Body of pancreas (tissue), 4 donors: Measurements from ENCODE around the gene BCOR. TPM values are rescaled to one million over a fixed set of nuclear protein-coding genes. Genes with fewer than 3 reads are reported as not detected.
A peak's percentile ranks its signal among the peaks of the same experiment; 100 is the strongest.

Experiments
- ATAC-seq: fragments of 150-250 bp; one replicate; pipeline ENCODE4 v1.9.1; 2016
- DNase-seq, 4 donors: peaks; one replicate each; pipeline ENCODE4 v3.0.0-alpha.2; 2019
- H3K27ac ChIP-seq, 4 donors: fragments of 200-600 bp; sonication (generic); 1 replicate in 3 of 4; 2 replicates in 1 of 4; pipeline versions ENCODE4 v1.5.1 to v1.6.1; 2016 to 2019; ENCODE audit warnings: mild to moderate bottlenecking in 1 of 4, mixed read lengths in 1 of 4, moderate library complexity in 1 of 4
- H3K27me3 ChIP-seq, 2 donors: fragments of 200-600 bp; sonication (generic); one replicate each; pipeline ENCODE4 v1.6.0; 2016; ENCODE audit warnings: mild to moderate bottlenecking in 1 of 2
- H3K36me3 ChIP-seq, 2 donors: fragments of 200-600 bp; sonication (generic); replicated peaks in 1 of 2; 2 replicates each; pipeline ENCODE4 v1.5.1; 2016; ENCODE audit warnings: low read depth in 2 of 2; ENCODE audit not compliant: insufficient read depth in 1 of 2
- H3K4me1 ChIP-seq: fragments of 200-600 bp; sonication (generic); one replicate; pipeline ENCODE4 v1.6.0; 2016
- H3K4me3 ChIP-seq, 2 donors: fragments of 200-600 bp; sonication (generic); 1 replicate in 1 of 2; 2 replicates in 1 of 2; pipeline ENCODE4 v1.5.1; 2016 to 2019
- H3K9me3 ChIP-seq, 3 donors: fragments of 200-600 bp; sonication (generic); 1 replicate in 2 of 3; 2 replicates in 1 of 3; pipeline ENCODE4 v1.5.1; 2016
- POLR2A ChIP-seq, 3 donors: fragments of 450-650 bp; IDR thresholded peaks; one replicate each; pipeline ENCODE4 v1.6.1; 2016; ENCODE audit warnings: antibody characterized with exemption in 3 of 3, mild to moderate bottlenecking in 2 of 3
- WGBS, 2 donors: methylation state at CpG; one replicate each; pipeline ENCODE4 v1.1.5; 2017; 5-methylcytosine and 5-hydroxymethylcytosine counted together
- intact Hi-C: fragments of 100-400 bp; cut with DNase I; formaldehyde crosslinking; loops from one replicate; pipeline ENCODE4 v1.15.1; 2023
- total RNA-seq, 2 donors: library from RNA; depleted of rRNA; stranded (reverse); fragments of >200 nt; gene quantifications; one replicate each; pipeline ENCODE4 v1.1.0, GENCODE V29; 2016
- TF ChIP-seq, protein P1 (sequence below), 7 experiments: fragments of 450-650 bp in 4 of 7; fragments of 200-600 bp in 3 of 7; sonication (generic) in 3 of 7; IDR thresholded peaks; one replicate each; pipeline ENCODE4 v1.5.1; 2016 to 2019; ENCODE audit warnings: antibody characterized with exemption in 7 of 7

The BCOR gene
- total RNA-seq, 2 donors from 2014 or later = 13.2 to 23.6 TPM

DNA sequence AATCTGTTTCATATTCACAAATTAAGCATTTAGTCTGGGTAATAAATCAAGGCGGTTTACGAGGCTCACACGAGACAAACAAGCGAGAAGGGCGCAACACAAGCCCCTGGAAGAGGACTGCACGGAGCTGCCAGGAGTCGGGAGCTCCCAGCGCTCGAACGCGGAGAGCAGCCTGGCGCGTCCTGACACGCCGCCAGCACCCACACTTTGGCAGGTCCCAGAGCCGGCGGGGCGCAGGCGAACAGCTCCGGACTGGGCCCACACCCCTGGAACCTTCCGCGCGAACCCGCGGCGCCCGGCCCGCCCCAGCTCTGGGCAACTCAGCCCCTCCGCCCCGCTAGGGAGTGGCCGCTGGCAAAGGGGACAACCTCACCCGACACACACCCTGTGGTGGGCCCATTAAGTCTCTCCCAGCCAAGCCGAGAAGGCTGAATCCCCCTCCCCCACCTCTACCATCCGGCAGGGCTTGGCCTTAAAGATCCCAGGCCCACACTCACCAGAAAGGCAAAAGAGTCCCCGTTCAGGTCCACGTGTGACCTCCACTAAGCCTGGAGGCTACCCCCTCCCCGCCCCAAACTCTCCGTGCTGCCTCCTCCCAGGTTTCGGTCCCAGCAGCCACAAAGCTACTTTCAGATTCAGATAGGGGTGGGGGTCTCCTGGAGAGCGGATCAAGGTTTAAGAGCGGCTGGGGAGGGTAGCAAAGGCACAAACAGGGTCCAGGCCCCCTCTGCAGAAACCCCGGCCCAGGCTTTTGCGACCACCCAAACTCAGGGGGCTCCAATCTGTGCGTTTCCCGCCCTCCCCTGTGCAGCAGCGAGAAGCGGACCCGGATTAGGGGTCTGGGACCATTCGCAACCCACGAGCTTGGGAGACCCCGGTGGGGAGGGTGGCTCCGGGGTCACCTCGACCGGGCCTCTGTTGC lies 47.5 kb upstream of the BCOR start:
- H3K36me3 ChIP-seq = no peaks in the 10 kb centered on the region
- peaks cover 58% of the 10 kb centered on the region for H3K4me1 ChIP-seq
- no peak for TF ChIP-seq POLR2A (IDR thresholded peaks at IDR 0.05)
- TF ChIP-seq, protein P1, sequence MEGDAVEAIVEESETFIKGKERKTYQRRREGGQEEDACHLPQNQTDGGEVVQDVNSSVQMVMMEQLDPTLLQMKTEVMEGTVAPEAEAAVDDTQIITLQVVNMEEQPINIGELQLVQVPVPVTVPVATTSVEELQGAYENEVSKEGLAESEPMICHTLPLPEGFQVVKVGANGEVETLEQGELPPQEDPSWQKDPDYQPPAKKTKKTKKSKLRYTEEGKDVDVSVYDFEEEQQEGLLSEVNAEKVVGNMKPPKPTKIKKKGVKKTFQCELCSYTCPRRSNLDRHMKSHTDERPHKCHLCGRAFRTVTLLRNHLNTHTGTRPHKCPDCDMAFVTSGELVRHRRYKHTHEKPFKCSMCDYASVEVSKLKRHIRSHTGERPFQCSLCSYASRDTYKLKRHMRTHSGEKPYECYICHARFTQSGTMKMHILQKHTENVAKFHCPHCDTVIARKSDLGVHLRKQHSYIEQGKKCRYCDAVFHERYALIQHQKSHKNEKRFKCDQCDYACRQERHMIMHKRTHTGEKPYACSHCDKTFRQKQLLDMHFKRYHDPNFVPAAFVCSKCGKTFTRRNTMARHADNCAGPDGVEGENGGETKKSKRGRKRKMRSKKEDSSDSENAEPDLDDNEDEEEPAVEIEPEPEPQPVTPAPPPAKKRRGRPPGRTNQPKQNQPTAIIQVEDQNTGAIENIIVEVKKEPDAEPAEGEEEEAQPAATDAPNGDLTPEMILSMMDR (IDR thresholded peaks at IDR 0.05) = no peak
- intact Hi-C loops = no loop called here
- no peak for ATAC-seq
- no peak overlapping the region for H3K27ac ChIP-seq
- no peaks in the 10 kb centered on the region for H3K27me3 ChIP-seq
- WGBS, 2 donors = 62% methylated on average over 19 of the region's 54 CpGs; no CpG with 5 or more reads in 1 of the 2 donors
- no peak for DNase-seq
- no peaks in the 10 kb centered on the region for H3K9me3 ChIP-seq
- no peak overlapping the region for H3K4me3 ChIP-seq

DNA sequence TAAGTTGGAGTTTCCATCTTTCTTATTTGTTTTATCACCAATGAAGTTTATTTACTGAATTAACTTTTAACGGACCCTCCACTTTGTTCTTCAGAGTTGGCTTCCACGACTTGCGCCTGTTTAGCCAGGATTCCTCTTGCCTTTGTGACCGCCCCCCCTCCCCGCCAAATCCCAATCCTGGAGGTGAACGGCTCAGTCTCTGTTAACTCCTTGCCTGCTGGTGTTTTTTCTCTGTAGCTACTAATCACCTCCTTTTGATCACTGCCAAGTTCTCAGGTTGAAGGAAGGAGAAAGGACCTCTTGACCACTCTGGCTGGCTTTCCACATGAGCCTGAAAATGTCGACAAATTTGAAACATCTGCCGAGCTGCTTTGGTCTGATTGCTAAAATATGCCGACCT lies 46.8 kb upstream of the BCOR start:
- Histone ChIP-seq H3K36me3 (no peaks in the 10 kb centered on the region), H3K27ac (no peak overlapping the region), H3K9me3 (no peaks in the 10 kb centered on the region), H3K27me3 (no peaks in the 10 kb centered on the region), H3K4me3 (no peak overlapping the region), H3K4me1 (peaks cover 58% of the 10 kb centered on the region)
- DNase-seq = no peak
- no peak for ATAC-seq
- no peak for TF ChIP-seq POLR2A (IDR thresholded peaks at IDR 0.05)
- TF ChIP-seq, protein P1 (IDR thresholded peaks at IDR 0.05) = no peak
- 25 to 39% methylated on average over 4 to 9 of the region's 9 CpGs for WGBS, 2 donors
- intact Hi-C loops = no loop called here

DNA sequence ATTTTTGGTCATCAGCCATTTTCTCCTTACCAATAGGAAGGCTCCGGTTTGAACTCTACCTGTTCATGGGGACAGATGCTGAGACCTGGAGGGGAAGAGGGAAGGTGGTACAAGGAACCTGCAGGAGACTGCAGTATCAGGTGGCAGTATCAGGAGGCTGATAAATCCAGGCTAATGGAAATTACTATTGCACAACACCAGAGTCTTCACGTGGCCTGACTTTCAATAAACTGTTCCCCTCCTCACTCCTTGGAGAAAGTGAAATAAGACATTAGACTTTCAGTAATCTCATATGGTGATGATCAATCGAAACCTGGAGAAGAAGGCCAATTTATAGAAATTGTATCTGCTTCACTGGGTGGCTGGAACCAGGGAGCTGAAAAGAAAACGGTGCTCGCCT lies 46.2 kb upstream of the BCOR start:
- intact Hi-C loops = no loop called here
- no peak for ATAC-seq
- Histone ChIP-seq H3K36me3 (no peaks in the 10 kb centered on the region), H3K4me1 (peaks cover 58% of the 10 kb centered on the region), H3K27ac (no peak overlapping the region), H3K27me3 (no peaks in the 10 kb centered on the region), H3K4me3 (no peak overlapping the region), H3K9me3 (no peaks in the 10 kb centered on the region)
- no peak for DNase-seq
- TF ChIP-seq POLR2A (IDR thresholded peaks at IDR 0.05) = no peak
- 46 to 67% methylated on average over 4 to 5 of the region's 5 CpGs for WGBS, 2 donors

DNA sequence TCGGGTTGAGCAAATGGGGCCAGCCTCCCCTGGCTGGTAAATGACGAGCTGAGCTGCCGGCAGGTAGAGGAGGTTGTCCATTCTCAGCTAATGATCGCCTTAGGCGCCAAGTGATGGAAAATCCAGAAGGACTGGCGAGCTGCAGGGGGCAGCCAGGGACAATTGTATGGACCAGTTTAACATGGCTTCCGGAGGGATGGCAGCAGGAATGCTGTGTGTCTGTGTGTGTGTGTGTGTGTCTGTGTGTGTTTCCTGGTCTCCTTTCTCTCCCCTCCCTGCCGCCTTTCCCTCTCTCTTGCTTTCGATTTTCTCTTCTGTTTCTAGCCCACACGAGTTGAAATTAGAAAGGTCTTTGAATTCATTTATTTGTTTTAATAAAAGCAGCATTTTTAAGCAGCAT lies 45.2 kb upstream of the BCOR start:
- Histone ChIP-seq H3K4me3 (no peak overlapping the region), H3K9me3 (no peaks in the 10 kb centered on the region), H3K27ac (no peak overlapping the region), H3K36me3 (no peaks in the 10 kb centered on the region), H3K4me1 (peaks cover 51% of the 10 kb centered on the region), H3K27me3 (no peaks in the 10 kb centered on the region)
- TF ChIP-seq, protein P1 (IDR thresholded peaks at IDR 0.05) = no peak
- TF ChIP-seq POLR2A (IDR thresholded peaks at IDR 0.05) = no peak
- WGBS, 2 donors = 88 to 90% methylated on average over 3 to 4 of the region's 10 CpGs
- DNase-seq (no peak), ATAC-seq (no peak)
- intact Hi-C loops = no loop called here

DNA sequence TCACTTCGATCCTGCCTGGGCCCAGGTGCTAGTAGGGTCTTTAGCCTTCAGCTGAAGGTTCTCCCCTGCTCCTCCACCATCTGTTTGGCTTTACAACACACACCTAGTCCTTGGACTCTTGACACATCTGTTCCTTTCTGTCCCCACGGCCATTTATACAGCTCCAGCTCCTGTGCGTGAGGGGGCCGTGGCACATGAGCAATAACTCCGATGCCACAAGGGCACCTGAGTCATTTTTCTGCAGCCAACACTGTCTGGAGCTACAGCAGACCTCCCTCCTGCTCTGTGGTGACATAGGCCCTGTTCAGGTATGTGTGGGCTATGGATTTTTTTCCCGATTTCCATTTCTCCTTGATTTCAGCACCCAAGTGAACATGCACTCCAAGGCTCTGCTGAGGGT lies 44.7 kb upstream of the BCOR start:
- H3K36me3 ChIP-seq = no peaks in the 10 kb centered on the region
- TF ChIP-seq, protein P1 (IDR thresholded peaks at IDR 0.05) = no peak
- no peak for TF ChIP-seq POLR2A (IDR thresholded peaks at IDR 0.05)
- DNase-seq (no peak), ATAC-seq (no peak)
- H3K27ac ChIP-seq = peak overlapping the region in 1 of 4 donors; percentile 74
- intact Hi-C loops = no loop called here
- H3K9me3 ChIP-seq = no peaks in the 10 kb centered on the region
- no peaks in the 10 kb centered on the region for H3K27me3 ChIP-seq
- 66 to 71% methylated on average over 4 to 6 of the region's 6 CpGs for WGBS, 2 donors
- peaks cover 45% of the 10 kb centered on the region for H3K4me1 ChIP-seq
- no peak overlapping the region for H3K4me3 ChIP-seq
